BLaER1 treated with 17β-estradiol and CSF1 and Interleukin-3, amounts not matched to agents 10 nM and 100 nM (cell line): ENCODE measurements around the gene L3MBTL3.
"Not testable (repeated sequence)": the region's sequence is repeated elsewhere in the genome, so short reads cannot be mapped to it uniquely, and the experiment has no call there.

Experiments
- H3K27ac ChIP-seq, 11 experiments: shearing (Covaris generic); formaldehyde crosslinking; 2 replicates each; pipeline ENCODE4 v1.8.1; 2022
- H3K27me3 ChIP-seq, 11 experiments: shearing (Covaris generic); formaldehyde crosslinking; 2 replicates each; pipeline ENCODE4 v1.8.1; 2022
- H3K36me3 ChIP-seq, 11 experiments: shearing (Covaris generic); formaldehyde crosslinking; 2 replicates each; pipeline ENCODE4 v1.8.1; 2022
- H3K4me1 ChIP-seq, 10 experiments: shearing (Covaris generic); formaldehyde crosslinking; 2 replicates each; pipeline ENCODE4 v1.8.1; 2022
- H3K4me2 ChIP-seq, 11 experiments: shearing (Covaris generic); formaldehyde crosslinking; 2 replicates each; pipeline ENCODE4 v1.8.1; 2022
- H3K4me3 ChIP-seq, 10 experiments: shearing (Covaris generic); formaldehyde crosslinking; 2 replicates each; pipeline ENCODE4 v1.8.1; 2022
- H3K9ac ChIP-seq, 11 experiments: shearing (Covaris generic); formaldehyde crosslinking; 2 replicates each; pipeline ENCODE4 v1.8.1; 2022
- H3K9me3 ChIP-seq, 11 experiments: shearing (Covaris generic); formaldehyde crosslinking; replicated peaks in 1 of 11; 2 replicates each; pipeline ENCODE4 v1.8.1; 2022
- H4K20me1 ChIP-seq, 11 experiments: shearing (Covaris generic); formaldehyde crosslinking; 2 replicates each; pipeline ENCODE4 v1.8.1; 2022
- Cebpa-rat ChIP-seq, 11 experiments: shearing (Covaris generic); IDR thresholded peaks; 2 replicates each; pipeline ENCODE4 v1.8.1; 2022

Gene L3MBTL3

DNA sequence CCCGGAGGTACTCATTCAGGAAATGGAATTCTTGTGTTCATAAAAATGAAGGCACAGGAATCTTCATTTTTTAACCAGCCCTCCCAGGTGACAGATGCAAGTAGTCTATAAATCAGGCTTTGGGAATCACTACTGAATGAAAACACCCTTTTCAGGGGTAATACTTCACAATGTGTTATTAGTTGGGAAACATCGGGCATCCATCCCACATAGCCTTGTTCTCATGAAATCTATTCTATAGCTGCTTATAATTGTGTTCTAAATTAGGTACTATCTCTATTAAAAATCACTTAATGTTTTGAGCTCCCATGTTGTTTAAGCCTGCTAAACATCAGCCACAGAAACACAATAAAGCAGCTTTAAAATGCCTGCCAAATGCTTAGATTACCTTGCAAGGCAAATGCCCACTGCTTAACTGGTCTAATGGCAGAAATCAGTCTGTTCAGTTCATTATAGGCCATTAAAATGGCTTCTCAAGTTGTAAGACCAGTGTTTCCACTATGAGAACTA is 94.9 kb downstream of the L3MBTL3 start:
- Histone ChIP-seq H3K4me2 (0 out of 22 replicates have a peak overlapping the region, but pooled peaks of 1 of the 11 experiments have one; percentile 65), H3K9ac (no peak overlapping the region), H3K36me3 (peaks cover 25 to 49% (median 40%) of the 10 kb centered on the region in 11 experiments), H3K27me3 (no peaks in the 10 kb centered on the region), H3K9me3 (peaks cover 5 to 19% (median 10%) of the 10 kb centered on the region in 11 experiments; a peak in 19 of 22 replicates), H4K20me1 (no peaks in the 10 kb centered on the region), H3K4me3 (no peak overlapping the region), H3K27ac (no peak overlapping the region), H3K4me1 (peaks cover 8 to 43% (median 22%) of the 10 kb centered on the region in 10 experiments)
- TF ChIP-seq Cebpa-rat (IDR thresholded peaks at IDR 0.05): no peak

- Histone ChIP-seq H3K27ac (no peak overlapping the region), H4K20me1 (no peaks in the 10 kb centered on the region), H3K4me3 (no peak overlapping the region), H3K9me3 (peaks cover 0 to 6% (median 2%) of the 10 kb centered on the region in 11 experiments; a peak in 16 of 22 replicates), H3K4me2 (peak overlapping the region; percentile 35 to 79 (median 59); a peak in 21 of 22 replicates), H3K4me1 (peaks cover 8 to 47% (median 22%) of the 10 kb centered on the region in 10 experiments), H3K27me3 (no peaks in the 10 kb centered on the region), H3K9ac (no peak overlapping the region), H3K36me3 (peaks cover 15 to 33% (median 28%) of the 10 kb centered on the region in 11 experiments)
- no peak for TF ChIP-seq Cebpa-rat (IDR thresholded peaks at IDR 0.05)
Measured at GRCh38 chr6:130115036-130115435, 96.7 kb downstream of the L3MBTL3 start.

DNA sequence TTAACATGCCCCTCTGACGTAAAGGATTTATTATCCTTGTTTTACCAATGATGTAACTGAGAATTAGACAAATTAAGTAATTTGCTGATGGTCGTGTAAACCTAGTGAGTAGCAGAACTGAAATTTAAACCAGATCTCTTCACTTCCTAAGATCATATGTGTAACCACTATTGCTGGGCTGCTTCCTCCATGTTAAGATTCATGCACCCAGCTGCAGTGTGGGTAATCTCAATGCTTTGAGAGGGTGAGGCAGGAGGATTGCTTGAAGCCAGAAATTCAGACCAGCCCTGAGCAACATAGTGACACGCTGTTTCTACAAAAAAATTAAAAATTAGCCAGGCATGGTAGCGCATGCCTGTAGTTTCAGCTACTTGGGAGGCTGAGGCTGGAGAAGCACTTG is 97.9 kb downstream of the L3MBTL3 start:
- Histone ChIP-seq H3K9me3 (peaks cover 0 to 4% (median 0%) of the 10 kb centered on the region in 11 experiments; a peak in 1 of 22 replicates), H3K4me1 (peaks cover 8 to 47% (median 22%) of the 10 kb centered on the region in 10 experiments), H4K20me1 (no peaks in the 10 kb centered on the region), H3K9ac (no peak overlapping the region), H3K27ac (no peak overlapping the region), H3K36me3 (peaks cover 15 to 33% (median 27%) of the 10 kb centered on the region in 11 experiments), H3K4me2 (0 out of 22 replicates have a peak overlapping the region, but pooled peaks of 1 of the 11 experiments have one; percentile 5), H3K27me3 (no peaks in the 10 kb centered on the region), H3K4me3 (no peak overlapping the region)
- no peak for TF ChIP-seq Cebpa-rat (IDR thresholded peaks at IDR 0.05)

GRCh38 chr6:130117187-130117701 is 98.9 kb downstream of the L3MBTL3 start:
- H3K4me3 ChIP-seq, H3K9ac ChIP-seq, H3K27me3 ChIP-seq, H4K20me1 ChIP-seq, H3K9me3 ChIP-seq, H3K27ac ChIP-seq: not testable (repeated sequence)
- peaks cover 9 to 29% (median 25%) of the 10 kb centered on the region in 11 experiments; a peak in 19 of 22 replicates for H3K36me3 ChIP-seq
- H3K4me1 ChIP-seq: peaks cover 8 to 47% (median 22%) of the 10 kb centered on the region in 10 experiments
- H3K4me2 ChIP-seq: peak overlapping the region in 2 of 11 experiments; percentile 5 to 20; a peak in 2 of 22 replicates

GRCh38 chr6:130118236-130118635 is 99.9 kb downstream of the L3MBTL3 start:
- TF ChIP-seq Cebpa-rat (IDR thresholded peaks at IDR 0.05): no peak
- Histone ChIP-seq H3K4me3 (no peak overlapping the region), H3K36me3 (peaks cover 12 to 31% (median 19%) of the 10 kb centered on the region in 11 experiments; a peak in 18 of 22 replicates), H3K4me1 (peaks cover 8 to 46% (median 22%) of the 10 kb centered on the region in 10 experiments), H4K20me1 (no peaks in the 10 kb centered on the region), H3K4me2 (peak overlapping the region in 4 of 11 experiments; percentile 5 to 37 (median 24); a peak in 7 of 22 replicates), H3K9ac (no peak overlapping the region), H3K27me3 (no peaks in the 10 kb centered on the region), H3K9me3 (peaks cover 0 to 4% (median 0%) of the 10 kb centered on the region in 11 experiments; a peak in 1 of 22 replicates), H3K27ac (no peak overlapping the region)

DNA sequence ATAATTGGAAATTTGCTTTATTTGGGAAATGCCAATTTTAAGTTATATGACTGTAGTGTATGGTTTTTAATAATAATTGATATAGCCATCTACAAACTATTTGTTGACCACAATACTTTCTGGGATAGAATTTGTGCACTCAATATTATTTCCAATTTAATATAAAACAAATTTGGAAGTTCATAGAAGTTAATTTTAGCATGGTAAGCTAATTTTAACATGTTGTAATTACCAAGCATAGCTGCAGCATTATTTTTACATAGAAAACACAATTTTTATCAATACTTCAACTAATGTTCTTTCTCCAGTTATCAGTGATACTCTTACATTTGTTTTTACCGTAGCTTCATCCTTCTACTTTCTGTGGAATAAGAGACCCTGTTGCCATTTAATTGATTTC is 100.8 kb downstream of the L3MBTL3 start:
- Histone ChIP-seq H3K4me1 (peaks cover 8 to 36% (median 19%) of the 10 kb centered on the region in 10 experiments), H3K9me3 (peaks cover 0 to 4% (median 0%) of the 10 kb centered on the region in 11 experiments; a peak in 1 of 22 replicates), H3K27ac (no peak overlapping the region), H3K27me3 (no peaks in the 10 kb centered on the region), H3K9ac (no peak overlapping the region), H3K36me3 (peaks cover 18 to 41% (median 25%) of the 10 kb centered on the region in 11 experiments; a peak in 19 of 22 replicates), H3K4me3 (no peak overlapping the region), H4K20me1 (no peaks in the 10 kb centered on the region), H3K4me2 (no peak overlapping the region)
- no peak for TF ChIP-seq Cebpa-rat (IDR thresholded peaks at IDR 0.05)

DNA sequence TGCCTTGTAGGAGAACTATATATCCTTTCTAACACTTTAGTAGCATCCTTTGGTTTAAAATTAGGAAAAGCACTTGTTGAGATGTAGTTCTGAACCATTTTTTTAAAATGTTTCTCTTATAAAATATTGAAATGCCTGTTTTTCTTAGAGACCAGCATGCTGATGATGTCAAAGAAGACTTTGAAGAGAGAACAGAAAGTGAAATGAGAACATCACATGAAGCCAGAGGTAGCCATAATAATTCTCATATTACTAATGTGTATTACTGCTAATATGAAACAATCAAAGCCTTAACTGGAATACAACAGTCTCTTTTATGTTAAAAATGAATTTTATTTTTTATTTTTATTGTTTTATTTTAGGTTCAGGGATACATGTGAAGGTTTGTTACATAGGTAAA is 102.3 kb downstream of the L3MBTL3 start:
- H3K4me3 ChIP-seq: no peak overlapping the region
- H3K27ac ChIP-seq: no peak overlapping the region
- no peaks in the 10 kb centered on the region for H3K27me3 ChIP-seq
- H3K4me2 ChIP-seq: no peak overlapping the region
- no peak overlapping the region for H3K9ac ChIP-seq
- H3K36me3 ChIP-seq: peaks cover 20 to 52% (median 31%) of the 10 kb centered on the region in 11 experiments; a peak in 20 of 22 replicates
- peaks cover 0 to 4% (median 0%) of the 10 kb centered on the region in 11 experiments; a peak in 1 of 22 replicates for H3K9me3 ChIP-seq
- H3K4me1 ChIP-seq: peaks cover 0 to 21% (median 7%) of the 10 kb centered on the region in 10 experiments; a peak in 10 of 20 replicates
- H4K20me1 ChIP-seq: no peaks in the 10 kb centered on the region
- TF ChIP-seq Cebpa-rat (IDR thresholded peaks at IDR 0.05): no peak

DNA sequence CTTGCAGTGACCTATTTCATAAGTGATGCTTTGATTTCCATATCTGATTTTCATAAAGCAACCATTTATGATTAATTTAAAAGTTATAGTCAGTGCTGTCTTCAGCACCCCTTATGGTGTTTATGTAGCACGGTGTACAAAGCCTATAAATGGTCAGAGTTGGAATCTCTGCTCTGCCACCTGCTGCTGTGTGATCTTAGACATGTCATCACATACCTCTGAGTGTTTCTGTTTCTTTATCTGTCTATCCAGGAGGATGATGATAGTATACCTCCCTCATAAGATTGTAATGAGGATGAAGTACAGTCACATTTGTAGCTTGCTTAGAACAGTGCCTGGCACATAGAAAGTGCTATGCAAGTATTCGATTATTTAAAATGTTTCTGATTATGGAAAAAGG is 103.9 kb downstream of the L3MBTL3 start:
- no peak overlapping the region for H3K9ac ChIP-seq
- H3K27me3 ChIP-seq: no peaks in the 10 kb centered on the region
- H3K4me3 ChIP-seq: no peak overlapping the region
- peaks cover 0 to 12% (median 4%) of the 10 kb centered on the region in 10 experiments; a peak in 9 of 20 replicates for H3K4me1 ChIP-seq
- no peak for TF ChIP-seq Cebpa-rat (IDR thresholded peaks at IDR 0.05)
- H3K27ac ChIP-seq: no peak overlapping the region
- H3K4me2 ChIP-seq: no peak overlapping the region
- H4K20me1 ChIP-seq: no peaks in the 10 kb centered on the region
- H3K9me3 ChIP-seq: no peaks in the 10 kb centered on the region
- peaks cover 19 to 52% (median 30%) of the 10 kb centered on the region in 11 experiments; a peak in 19 of 22 replicates for H3K36me3 ChIP-seq

DNA sequence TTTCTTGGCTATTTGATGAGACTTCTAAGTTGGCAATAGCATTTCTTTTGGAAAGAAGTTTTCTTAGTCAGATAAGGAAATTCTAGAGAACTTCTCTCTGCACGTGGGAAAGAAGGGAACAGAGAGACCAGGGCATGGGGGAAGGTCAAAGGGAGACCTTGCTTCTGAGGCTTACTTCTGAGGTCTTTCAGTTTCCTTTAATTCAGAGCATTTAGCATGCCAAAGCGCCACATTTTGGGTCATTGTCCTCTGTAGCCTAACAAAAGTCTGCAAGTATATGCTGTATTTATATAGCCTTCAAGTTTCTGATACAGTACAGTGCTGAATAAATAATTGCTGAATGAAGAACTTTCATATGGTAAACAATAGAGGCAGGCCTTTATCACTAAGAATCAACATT is 108.8 kb downstream of the L3MBTL3 start:
- no peak overlapping the region for H3K4me3 ChIP-seq
- no peaks in the 10 kb centered on the region for H4K20me1 ChIP-seq
- TF ChIP-seq Cebpa-rat (IDR thresholded peaks at IDR 0.05): no peak
- peaks cover 0 to 11% (median 2%) of the 10 kb centered on the region in 10 experiments; a peak in 8 of 20 replicates for H3K4me1 ChIP-seq
- H3K9ac ChIP-seq: no peak overlapping the region
- no peak overlapping the region for H3K4me2 ChIP-seq
- no peaks in the 10 kb centered on the region for H3K9me3 ChIP-seq
- no peaks in the 10 kb centered on the region for H3K27me3 ChIP-seq
- H3K27ac ChIP-seq: no peak overlapping the region
- H3K36me3 ChIP-seq: peaks cover 17 to 55% (median 32%) of the 10 kb centered on the region in 11 experiments
